Measurements from ENCODE around the gene SDCCAG8.

Gene SDCCAG8

DNA sequence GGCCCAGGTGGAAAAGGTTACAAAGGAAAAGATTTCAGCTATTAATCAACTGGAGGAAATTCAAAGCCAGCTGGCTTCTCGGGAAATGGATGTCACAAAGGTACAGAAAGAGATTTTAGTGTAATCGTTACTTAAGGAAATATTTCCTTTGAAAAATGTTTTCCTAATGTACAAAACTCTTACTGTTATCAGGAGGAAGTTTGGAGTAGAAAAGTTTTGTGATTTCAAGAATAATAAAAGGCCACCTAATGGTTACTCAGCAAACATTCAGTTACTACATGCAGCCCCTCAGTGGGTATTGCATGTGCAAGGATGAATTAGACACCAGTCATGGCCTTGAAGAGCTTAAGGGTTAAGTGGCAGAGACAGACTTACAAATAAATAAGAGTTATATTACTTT is 85.2 kb downstream of the SDCCAG8 start:
- Histone ChIP-seq H3K4me3 (IDR thresholded peaks at IDR 0.05; ENCODE audit: insufficient read depth, low read depth, low read length) (no peak overlapping the region), H3K79me2 (ENCODE audit: insufficient read depth, low read depth) (no peaks in the 10 kb centered on the region), H3K4me1 (ENCODE audit: low read depth, poor library complexity, severe bottlenecking) (peaks cover 17% of the 10 kb centered on the region), H3K4me2 (no peak overlapping the region), H4K20me1 (ENCODE audit: insufficient read depth) (no peaks in the 10 kb centered on the region), H3K36me3 (ENCODE audit: insufficient read depth) (no peaks in the 10 kb centered on the region), H3K27me3 (ENCODE audit: insufficient read depth, low read depth) (no peaks in the 10 kb centered on the region), H3K9ac (no peak overlapping the region), H2AFZ (ENCODE audit: low read depth) (no peak overlapping the region), H3K27ac (no peak overlapping the region)
- TF ChIP-seq CTCF (conservative IDR thresholded peaks at IDR 0.05; ENCODE audit: low read depth, low read length), result no peak

DNA sequence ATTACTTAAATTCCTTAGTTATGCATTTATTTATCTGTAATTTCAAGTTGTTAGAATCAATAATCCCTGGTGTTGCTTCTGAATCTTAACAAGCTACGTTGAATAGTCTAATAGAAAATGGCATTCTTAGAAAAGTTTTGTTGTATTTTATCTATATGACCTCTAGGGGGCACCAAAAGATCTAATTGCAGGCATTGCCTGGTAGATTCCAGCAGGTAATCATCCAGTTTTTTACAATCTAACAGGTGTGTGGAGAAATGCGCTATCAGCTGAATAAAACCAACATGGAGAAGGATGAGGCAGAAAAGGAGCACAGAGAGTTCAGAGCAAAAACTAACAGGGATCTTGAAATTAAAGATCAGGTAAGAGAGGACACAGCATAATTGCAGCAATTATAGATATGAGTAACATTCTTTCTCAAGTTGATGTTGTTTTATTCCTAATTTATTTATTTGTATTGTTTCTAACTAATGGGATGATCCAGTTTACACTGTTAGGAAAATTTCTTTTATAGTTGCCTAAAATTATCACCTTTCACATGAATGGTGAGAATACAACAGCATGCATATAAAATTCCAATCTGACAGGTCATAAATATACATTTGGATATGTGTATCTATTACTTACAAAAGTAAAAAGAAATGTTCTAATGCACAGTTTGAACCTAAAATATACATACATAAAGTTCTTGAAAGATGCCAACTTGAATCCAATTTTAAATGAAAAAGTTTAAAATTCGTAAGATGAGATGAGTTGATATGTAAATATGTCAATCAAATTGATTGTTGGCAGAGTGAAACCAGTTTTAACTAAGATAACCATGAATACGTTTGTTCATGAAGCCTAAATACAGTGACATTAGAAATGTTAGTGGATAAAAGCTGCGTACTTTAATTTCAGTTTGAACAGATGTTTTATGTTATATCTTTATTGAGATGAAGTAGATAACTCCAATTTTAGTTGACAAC is 88.4 kb downstream of the SDCCAG8 start:
- H3K4me2 ChIP-seq, result no peak overlapping the region; the same call in 1 of the 2 replicates
- H3K27ac ChIP-seq, result no peak overlapping the region
- peaks cover 17% of the 10 kb centered on the region for H3K4me1 ChIP-seq (ENCODE audit: low read depth, poor library complexity, severe bottlenecking)
- TF ChIP-seq CTCF (conservative IDR thresholded peaks at IDR 0.05; ENCODE audit: low read depth, low read length), result peak; percentile 94
- H3K36me3 ChIP-seq (ENCODE audit: insufficient read depth), result no peaks in the 10 kb centered on the region
- no peak overlapping the region for H2AFZ ChIP-seq (ENCODE audit: low read depth)
- no peak overlapping the region for H3K4me3 ChIP-seq (IDR thresholded peaks at IDR 0.05; ENCODE audit: insufficient read depth, low read depth, low read length)
- H3K9ac ChIP-seq, result no peak overlapping the region
- no peaks in the 10 kb centered on the region for H3K27me3 ChIP-seq (ENCODE audit: insufficient read depth, low read depth)
- H4K20me1 ChIP-seq (ENCODE audit: insufficient read depth), result no peaks in the 10 kb centered on the region
- no peaks in the 10 kb centered on the region for H3K79me2 ChIP-seq (ENCODE audit: insufficient read depth, low read depth)

- no peaks in the 10 kb centered on the region for H3K79me2 ChIP-seq (ENCODE audit: insufficient read depth, low read depth)
- H3K9ac ChIP-seq, result no peak overlapping the region
- H3K4me1 ChIP-seq (ENCODE audit: low read depth, poor library complexity, severe bottlenecking), result peaks cover 17% of the 10 kb centered on the region
- H3K36me3 ChIP-seq (ENCODE audit: insufficient read depth), result no peaks in the 10 kb centered on the region
- H3K27me3 ChIP-seq (ENCODE audit: insufficient read depth, low read depth), result no peaks in the 10 kb centered on the region
- no peaks in the 10 kb centered on the region for H4K20me1 ChIP-seq (ENCODE audit: insufficient read depth)
- peak overlapping the region; percentile 26; the same call in 1 of the 2 replicates for H3K4me2 ChIP-seq
- no peak overlapping the region for H3K27ac ChIP-seq
- H3K4me3 ChIP-seq (IDR thresholded peaks at IDR 0.05; ENCODE audit: insufficient read depth, low read depth, low read length), result no peak overlapping the region
- H2AFZ ChIP-seq (ENCODE audit: low read depth), result no peak overlapping the region
- TF ChIP-seq CTCF (conservative IDR thresholded peaks at IDR 0.05; ENCODE audit: low read depth, low read length), result peak; percentile 45
Observed at GRCh38 chr1:243345205-243345604, 89.4 kb downstream of the SDCCAG8 start.

GRCh38 chr1:243346016-243346415 is 90.2 kb downstream of the SDCCAG8 start:
- H3K27ac ChIP-seq, result no peak overlapping the region
- no peak overlapping the region for H3K9ac ChIP-seq
- peaks cover 17% of the 10 kb centered on the region for H3K4me1 ChIP-seq (ENCODE audit: low read depth, poor library complexity, severe bottlenecking)
- no peaks in the 10 kb centered on the region for H3K36me3 ChIP-seq (ENCODE audit: insufficient read depth)
- H3K79me2 ChIP-seq (ENCODE audit: insufficient read depth, low read depth), result no peaks in the 10 kb centered on the region
- H3K27me3 ChIP-seq (ENCODE audit: insufficient read depth, low read depth), result no peaks in the 10 kb centered on the region
- H3K4me3 ChIP-seq (IDR thresholded peaks at IDR 0.05; ENCODE audit: insufficient read depth, low read depth, low read length), result no peak overlapping the region
- no peak overlapping the region for H3K4me2 ChIP-seq
- TF ChIP-seq CTCF (conservative IDR thresholded peaks at IDR 0.05; ENCODE audit: low read depth, low read length), result no peak
- no peak overlapping the region for H2AFZ ChIP-seq (ENCODE audit: low read depth)
- H4K20me1 ChIP-seq (ENCODE audit: insufficient read depth), result no peaks in the 10 kb centered on the region

All from KMS-11 (cell line).